ENCODE results near the gene SART1.

Gene SART1

GRCh38 chr11:65922565-65922964, 39.0 kb upstream of the SART1 start:
- no peak for TF ChIP-seq CTCF (IDR thresholded peaks at IDR 0.05)

GRCh38 chr11:65925397-65925796, 36.1 kb upstream of the SART1 start:
- no peak for TF ChIP-seq CTCF (IDR thresholded peaks at IDR 0.05)

- no peak for TF ChIP-seq CTCF (IDR thresholded peaks at IDR 0.05)
Measured at GRCh38 chr11:65927904-65928397, 33.6 kb upstream of the SART1 start.

GRCh38 chr11:65928667-65929066, 32.9 kb upstream of the SART1 start:
- TF ChIP-seq CTCF (IDR thresholded peaks at IDR 0.05): no peak

GRCh38 chr11:65931773-65932557, 29.6 kb upstream of the SART1 start:
- no peak for TF ChIP-seq CTCF (IDR thresholded peaks at IDR 0.05)

- no peak for TF ChIP-seq CTCF (IDR thresholded peaks at IDR 0.05)
Measured at GRCh38 chr11:65932558-65932919, 29.0 kb upstream of the SART1 start.

GRCh38 chr11:65934014-65934413, 27.5 kb upstream of the SART1 start:
- TF ChIP-seq CTCF (IDR thresholded peaks at IDR 0.05): no peak
